Smooth muscle cell (in vitro differentiated cells): ENCODE data around the gene OR10G7. TPM values are rescaled to one million over a fixed set of nuclear protein-coding genes. Genes with fewer than 3 reads are reported as not detected.

Source experiments
- DNase-seq: peaks from one replicate; lab custom pipeline; 2025; ENCODE audit not compliant: unreplicated experiment; lab: John Stamatoyannopoulos, UW
- H2AFZ ChIP-seq: fragments of 200-600 bp; sonication (generic); 2 replicates; pipeline ENCODE4 v1.6.0; 2016; ENCODE audit warnings: antibody characterized with exemption, low read depth, mild to moderate bottlenecking
- H3F3A ChIP-seq: fragments of 200-600 bp; sonication (generic); 2 replicates; pipeline ENCODE4 v1.6.0; 2017; ENCODE audit warnings: antibody characterized with exemption, low read depth
- H3K27ac ChIP-seq: fragments of 200-600 bp; sonication (generic); 2 replicates; pipeline ENCODE4 v1.5.1; 2016; ENCODE audit warnings: low read depth, mild to moderate bottlenecking
- H3K27me3 ChIP-seq: fragments of 200-600 bp; sonication (generic); 2 replicates; pipeline ENCODE4 v1.6.1; 2016; ENCODE audit warnings: low read depth, mild to moderate bottlenecking
- H3K36me3 ChIP-seq: fragments of 200-600 bp; sonication (generic); 2 replicates; pipeline ENCODE4 v1.5.1; 2016; ENCODE audit warnings: low read depth
- H3K4me1 ChIP-seq: fragments of 200-600 bp; sonication (generic); 2 replicates; pipeline ENCODE4 v1.5.1; 2016; ENCODE audit warnings: low read depth
- H3K4me2 ChIP-seq: fragments of 200-600 bp; sonication (generic); 2 replicates; pipeline ENCODE4 v1.6.0; 2016; ENCODE audit warnings: mild to moderate bottlenecking
- H3K4me3 ChIP-seq: fragments of 200-600 bp; sonication (generic); 2 replicates; pipeline ENCODE4 v1.5.1; 2016; ENCODE audit warnings: mild to moderate bottlenecking
- H3K79me2 ChIP-seq: fragments of 200-600 bp; sonication (generic); 2 replicates; pipeline ENCODE4 v1.6.0; 2016; ENCODE audit warnings: low read depth, mild to moderate bottlenecking
- H3K9ac ChIP-seq: fragments of 200-600 bp; sonication (generic); 2 replicates; pipeline ENCODE4 v1.6.0; 2016; ENCODE audit warnings: low read depth
- H3K9me3 ChIP-seq: fragments of 200-600 bp; sonication (generic); replicated peaks from 2 replicates; pipeline ENCODE4 v1.5.1; 2016; ENCODE audit warnings: low read depth
- H4K20me1 ChIP-seq: fragments of 200-600 bp; sonication (generic); 2 replicates; pipeline ENCODE4 v1.6.0; 2016; ENCODE audit warnings: low read depth
- WGBS: methylation state at CpG from one replicate; pipeline ENCODE4 v1.1.7; 2016; ENCODE audit warnings: low lambda C conversion rate; 5-methylcytosine and 5-hydroxymethylcytosine counted together
- polyA plus RNA-seq: library from polyadenylated mRNA; unstranded; fragments of >200 nt; fragmentation: Nextera tagmentation; extraction: Ambion mirVana; gene quantifications from 2 replicates; pipeline ENCODE4 v1.2.1, GENCODE V29; 2016
- total RNA-seq: library from RNA; depleted of rRNA; stranded (reverse); fragments of >200 nt; gene quantifications from 2 replicates; pipeline ENCODE4 v1.2.3, GENCODE V29; 2014
- TF ChIP-seq, protein P1 (sequence below): fragments of 200-600 bp; sonication (generic); IDR thresholded peaks from 2 replicates; pipeline ENCODE4 v1.5.1; 2017; ENCODE audit warnings: borderline replicate concordance, mild to moderate bottlenecking, antibody characterized with exemption; ENCODE audit not compliant: insufficient read depth, poor library complexity, severe bottlenecking

Gene OR10G7
- total and polyA plus RNA-seq, 2 experiments from 2014 or later, result not detected

DNA sequence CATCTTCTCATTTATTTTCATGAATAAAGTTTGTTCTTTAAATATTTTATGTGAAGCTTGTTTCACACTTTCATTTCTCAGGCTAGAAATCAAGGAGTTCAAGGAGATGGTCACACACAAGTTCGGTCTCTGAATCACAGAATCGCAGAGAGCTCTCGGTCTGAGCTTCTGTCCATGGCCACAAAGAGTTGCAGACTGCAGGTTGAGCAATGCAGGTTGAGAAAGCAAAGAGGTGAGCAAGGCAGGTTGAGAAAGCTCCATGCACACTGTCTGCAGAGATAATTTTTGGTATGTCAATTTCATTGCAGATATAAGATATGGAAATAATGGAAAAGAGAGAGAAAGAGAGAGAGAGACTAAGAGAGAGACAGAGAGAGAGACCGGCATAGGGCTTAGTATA is 41.2 kb upstream of the OR10G7 start:
- 81% methylated on average over 4 of the region's 4 CpGs for WGBS
- H3K4me3 ChIP-seq, result no peak overlapping the region
- H3F3A ChIP-seq, result no peaks in the 10 kb centered on the region
- H3K79me2 ChIP-seq, result no peaks in the 10 kb centered on the region
- no peaks in the 10 kb centered on the region for H3K4me1 ChIP-seq
- H3K36me3 ChIP-seq, result no peaks in the 10 kb centered on the region
- no peak overlapping the region for H3K9ac ChIP-seq
- TF ChIP-seq, protein P1, sequence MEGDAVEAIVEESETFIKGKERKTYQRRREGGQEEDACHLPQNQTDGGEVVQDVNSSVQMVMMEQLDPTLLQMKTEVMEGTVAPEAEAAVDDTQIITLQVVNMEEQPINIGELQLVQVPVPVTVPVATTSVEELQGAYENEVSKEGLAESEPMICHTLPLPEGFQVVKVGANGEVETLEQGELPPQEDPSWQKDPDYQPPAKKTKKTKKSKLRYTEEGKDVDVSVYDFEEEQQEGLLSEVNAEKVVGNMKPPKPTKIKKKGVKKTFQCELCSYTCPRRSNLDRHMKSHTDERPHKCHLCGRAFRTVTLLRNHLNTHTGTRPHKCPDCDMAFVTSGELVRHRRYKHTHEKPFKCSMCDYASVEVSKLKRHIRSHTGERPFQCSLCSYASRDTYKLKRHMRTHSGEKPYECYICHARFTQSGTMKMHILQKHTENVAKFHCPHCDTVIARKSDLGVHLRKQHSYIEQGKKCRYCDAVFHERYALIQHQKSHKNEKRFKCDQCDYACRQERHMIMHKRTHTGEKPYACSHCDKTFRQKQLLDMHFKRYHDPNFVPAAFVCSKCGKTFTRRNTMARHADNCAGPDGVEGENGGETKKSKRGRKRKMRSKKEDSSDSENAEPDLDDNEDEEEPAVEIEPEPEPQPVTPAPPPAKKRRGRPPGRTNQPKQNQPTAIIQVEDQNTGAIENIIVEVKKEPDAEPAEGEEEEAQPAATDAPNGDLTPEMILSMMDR, result no peak
- DNase-seq, result no peak
- no peak overlapping the region for H3K4me2 ChIP-seq
- no peaks in the 10 kb centered on the region for H3K9me3 ChIP-seq
- H2AFZ ChIP-seq, result no peak overlapping the region
- no peak overlapping the region for H3K27ac ChIP-seq
- H4K20me1 ChIP-seq, result no peaks in the 10 kb centered on the region
- no peaks in the 10 kb centered on the region for H3K27me3 ChIP-seq

DNA sequence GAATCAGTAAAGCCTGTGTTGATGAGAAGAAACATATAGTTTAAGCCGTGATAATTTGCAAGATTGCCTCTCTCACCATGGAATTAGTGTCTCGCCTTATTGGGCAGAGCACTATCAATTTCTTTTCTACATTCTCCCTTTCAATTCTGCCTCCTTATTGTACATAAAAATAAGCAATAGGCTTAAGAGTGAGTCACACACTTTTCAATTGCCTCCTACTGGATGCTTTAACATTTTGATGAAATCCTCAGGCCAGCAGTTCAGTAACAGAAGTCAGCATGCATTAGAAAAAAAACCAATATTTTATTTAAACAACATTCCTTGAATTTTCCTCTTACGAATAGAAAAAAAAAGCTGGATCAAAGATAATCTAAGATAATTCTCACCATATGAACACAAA is 40.4 kb upstream of the OR10G7 start:
- DNase-seq, result no peak
- no peaks in the 10 kb centered on the region for H3K9me3 ChIP-seq
- H3K4me2 ChIP-seq, result no peak overlapping the region
- H3K79me2 ChIP-seq, result no peaks in the 10 kb centered on the region
- TF ChIP-seq, protein P1, result no peak
- no peaks in the 10 kb centered on the region for H4K20me1 ChIP-seq
- H3K27ac ChIP-seq, result peak overlapping the region; percentile 72
- no peaks in the 10 kb centered on the region for H3K4me1 ChIP-seq
- H2AFZ ChIP-seq, result no peak overlapping the region
- WGBS, result 62% methylated on average over 3 of the region's 3 CpGs
- no peak overlapping the region for H3K4me3 ChIP-seq
- no peaks in the 10 kb centered on the region for H3K36me3 ChIP-seq
- no peaks in the 10 kb centered on the region for H3F3A ChIP-seq
- H3K9ac ChIP-seq, result peak overlapping the region; percentile 1
- no peaks in the 10 kb centered on the region for H3K27me3 ChIP-seq

DNA sequence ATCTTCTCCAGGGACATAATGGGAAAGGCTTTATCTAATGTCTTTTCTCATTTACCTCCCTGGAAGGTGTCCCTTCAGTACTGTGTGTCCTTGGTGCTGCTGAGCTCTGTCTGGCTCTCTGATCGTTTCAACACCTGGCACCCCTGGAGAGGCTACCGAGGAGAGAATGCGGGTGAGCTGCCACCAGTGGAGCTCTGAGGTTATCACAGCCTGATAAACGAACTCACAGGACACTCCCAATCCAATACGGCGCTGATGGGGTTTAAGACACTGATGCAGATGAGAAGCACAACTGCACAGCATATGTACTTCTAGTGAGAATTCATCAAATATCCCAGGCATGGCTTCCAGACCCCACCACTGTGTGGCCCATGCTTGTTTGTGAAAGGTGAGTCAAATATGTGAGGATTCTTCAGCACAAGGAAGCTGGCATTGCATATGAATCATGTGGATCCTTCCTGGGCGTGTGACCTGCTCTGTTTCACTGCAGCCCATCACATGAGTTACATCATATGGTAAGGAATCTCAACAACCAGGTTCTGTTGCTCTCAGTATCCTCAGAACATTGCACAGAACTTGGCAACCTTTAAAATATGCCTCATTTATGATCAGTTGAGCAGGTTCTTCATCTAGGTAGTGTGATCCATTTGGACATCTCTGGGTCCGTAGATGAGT is 39.3 kb upstream of the OR10G7 start:
- no peak for DNase-seq

More for the DNA sequence above, 39.3 kb upstream of the OR10G7 start:
- no peaks in the 10 kb centered on the region for H3K9me3 ChIP-seq
- H4K20me1 ChIP-seq, result no peaks in the 10 kb centered on the region
- H3K36me3 ChIP-seq, result no peaks in the 10 kb centered on the region
- no peaks in the 10 kb centered on the region for H3K79me2 ChIP-seq
- H2AFZ ChIP-seq, result no peak overlapping the region
- peak overlapping the region; percentile 82 for H3K27ac ChIP-seq
- H3K4me1 ChIP-seq, result no peaks in the 10 kb centered on the region
- WGBS, result 83% methylated on average over 8 of the region's 8 CpGs
- no peaks in the 10 kb centered on the region for H3F3A ChIP-seq
- no peak overlapping the region for H3K4me3 ChIP-seq
- peak overlapping the region; percentile 4 for H3K9ac ChIP-seq
- no peaks in the 10 kb centered on the region for H3K27me3 ChIP-seq
- no peak overlapping the region for H3K4me2 ChIP-seq
- TF ChIP-seq, protein P1, result no peak
